ENCODE measurements around the gene DNAJC5G. TPM values are rescaled to one million over a fixed set of nuclear protein-coding genes. Genes with fewer than 3 reads are reported as not detected.
A peak's percentile ranks its signal among the peaks of the same experiment; 100 is the strongest.
"Not testable (repeated sequence)": the region's sequence is repeated elsewhere in the genome, so short reads cannot be mapped to it uniquely, and the experiment has no call there.

Gene DNAJC5G
- total and polyA plus RNA-seq, 3 donors from 2014 or later, result 37.4 to 65.0 (median 57.9) TPM

DNA sequence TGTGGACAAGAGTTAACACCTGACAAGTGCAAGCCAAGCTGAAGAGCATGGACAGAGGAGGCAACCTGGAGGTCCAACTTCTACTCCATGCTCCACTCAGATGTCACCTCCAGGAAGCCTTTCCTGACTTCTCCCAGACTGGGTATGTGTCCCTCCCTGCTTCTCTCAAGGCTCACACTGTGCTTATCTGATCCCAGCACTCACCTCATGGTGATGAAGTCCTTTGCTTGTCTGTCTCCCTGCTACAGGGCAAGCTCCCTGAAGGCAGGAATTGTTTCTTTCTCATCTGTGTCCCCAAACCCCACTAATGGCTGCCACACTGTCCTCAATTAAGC, 9.7 kb upstream of the DNAJC5G start:
- H3K27me3 ChIP-seq, result no peaks in the 10 kb centered on the region
- H3K27ac ChIP-seq, result no peak overlapping the region
- no peak overlapping the region for H3K4me3 ChIP-seq
- intact Hi-C loops (cut with DNase I; ENCODE audit: low total_unique reads), result no loop called here
- no peak for TF ChIP-seq POLR2A (IDR thresholded peaks at IDR 0.05)
- TF ChIP-seq CTCF (IDR thresholded peaks at IDR 0.05), result no peak
- no peaks in the 10 kb centered on the region for H3K9me3 ChIP-seq
- H3K36me3 ChIP-seq (ENCODE audit: low read depth, missing control alignments), result no peaks in the 10 kb centered on the region
- H3K4me1 ChIP-seq, result peaks cover 22% of the 10 kb centered on the region
- DNase-seq, result no peak

DNA sequence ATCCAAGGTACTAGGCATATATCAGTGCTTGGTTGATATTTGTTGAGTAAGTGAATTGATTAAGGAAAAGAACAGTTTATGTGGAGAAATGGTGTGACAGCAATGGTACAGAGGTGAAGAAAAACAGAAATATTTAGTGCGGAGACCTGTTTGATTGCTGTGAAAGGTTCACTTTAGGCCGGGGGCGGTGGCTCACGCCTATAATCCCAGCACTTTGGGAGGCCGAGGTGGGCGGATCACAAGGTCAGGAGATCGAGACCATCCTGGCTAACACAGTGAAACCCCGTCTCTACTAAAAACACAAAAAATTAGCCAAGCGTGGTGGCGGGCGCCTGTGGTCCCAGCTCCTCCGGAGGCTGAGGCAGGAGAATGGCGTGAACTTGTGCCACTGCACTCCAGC, 6.9 kb upstream of the DNAJC5G start:
- H3K27me3 ChIP-seq; H3K27ac ChIP-seq; intact Hi-C loops (cut with DNase I; ENCODE audit: low total_unique reads); H3K4me3 ChIP-seq; DNase-seq; H3K36me3 ChIP-seq (ENCODE audit: low read depth, missing control alignments); H3K9me3 ChIP-seq: not testable (repeated sequence)
- H3K4me1 ChIP-seq, result peaks cover 36% of the 10 kb centered on the region
- 90 to 91% methylated on average over 13 of the region's 13 CpGs for WGBS, 2 donors

DNA sequence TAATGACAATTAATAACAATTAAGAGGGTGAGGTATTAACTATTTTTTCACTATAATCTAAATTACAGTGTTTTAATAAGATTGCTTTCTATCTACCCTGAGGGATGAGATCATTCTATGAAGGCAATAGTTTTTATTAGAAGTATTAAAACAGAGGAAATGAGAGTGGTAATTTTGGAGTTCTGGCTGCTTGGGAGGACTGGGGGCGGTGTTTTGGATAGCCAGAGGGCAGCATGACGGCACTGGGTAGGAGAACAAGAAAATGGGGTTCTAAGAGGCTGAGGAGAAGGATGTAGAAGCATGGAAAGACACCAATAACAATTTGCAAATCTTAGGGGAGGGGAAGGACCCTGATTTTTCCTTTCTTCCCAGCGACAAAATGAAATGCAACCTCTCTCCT, 5.1 kb upstream of the DNAJC5G start:
- no peak for DNase-seq
- peaks cover 36% of the 10 kb centered on the region for H3K4me1 ChIP-seq
- no peaks in the 10 kb centered on the region for H3K9me3 ChIP-seq
- intact Hi-C loops (cut with DNase I; ENCODE audit: low total_unique reads), result no loop called here
- no peak overlapping the region for H3K27ac ChIP-seq
- no peaks in the 10 kb centered on the region for H3K27me3 ChIP-seq
- H3K36me3 ChIP-seq (ENCODE audit: low read depth, missing control alignments), result no peaks in the 10 kb centered on the region
- no peak overlapping the region for H3K4me3 ChIP-seq
- TF ChIP-seq POLR2A (IDR thresholded peaks at IDR 0.05), result no peak
- TF ChIP-seq CTCF (IDR thresholded peaks at IDR 0.05), result no peak
- WGBS, 2 donors, result 84 to 93% methylated on average over 3 of the region's 3 CpGs

- TF ChIP-seq CTCF (IDR thresholded peaks at IDR 0.05) (no peak), POLR2A (IDR thresholded peaks at IDR 0.05) (no peak)
- intact Hi-C loops (cut with DNase I; ENCODE audit: low total_unique reads), result no loop called here
- WGBS, 2 donors, result 66 to 91% methylated on average over 2 of the region's 2 CpGs
- DNase-seq, result no peak
- peaks cover 36% of the 10 kb centered on the region for H3K4me1 ChIP-seq
- H3K27ac ChIP-seq, result peak overlapping the region in 1 of 2 donors; percentile 80
- no peak overlapping the region for H3K4me3 ChIP-seq
- no peaks in the 10 kb centered on the region for H3K9me3 ChIP-seq
- H3K36me3 ChIP-seq (ENCODE audit: low read depth, missing control alignments), result no peaks in the 10 kb centered on the region
- no peaks in the 10 kb centered on the region for H3K27me3 ChIP-seq
Measured at GRCh38 chr2:27270670-27271069, 4.6 kb upstream of the DNAJC5G start.

GRCh38 chr2:27271631-27272340, 3.4 kb upstream of the DNAJC5G start:
- Histone ChIP-seq H3K27ac (peak overlapping the region; percentile 76 to 80), H3K9me3 (no peaks in the 10 kb centered on the region), H3K36me3 (ENCODE audit: low read depth, missing control alignments) (no peaks in the 10 kb centered on the region), H3K4me3 (no peak overlapping the region), H3K27me3 (no peaks in the 10 kb centered on the region), H3K4me1 (peaks cover 36% of the 10 kb centered on the region)
- 36 to 47% methylated on average over 11 of the region's 11 CpGs for WGBS, 2 donors
- intact Hi-C loops (cut with DNase I; ENCODE audit: low total_unique reads), result no loop called here
- TF ChIP-seq CTCF (IDR thresholded peaks at IDR 0.05), result no peak
- TF ChIP-seq POLR2A (IDR thresholded peaks at IDR 0.05), result no peak
- peak; percentile 66 for DNase-seq

GRCh38 chr2:27272537-27273522, 2.4 kb upstream of the DNAJC5G start:
- WGBS, 2 donors, result 55 to 63% methylated on average over 15 of the region's 15 CpGs

More at GRCh38 chr2:27272537-27273522, 2.4 kb upstream of the DNAJC5G start:
- H3K4me3 ChIP-seq; H3K9me3 ChIP-seq; intact Hi-C loops (cut with DNase I; ENCODE audit: low total_unique reads); H3K36me3 ChIP-seq (ENCODE audit: low read depth, missing control alignments); H3K27me3 ChIP-seq: not testable (repeated sequence)
- peak overlapping the region; percentile 76 to 80 for H3K27ac ChIP-seq
- peak; percentile 73 for DNase-seq
- H3K4me1 ChIP-seq, result peaks cover 36% of the 10 kb centered on the region
